ENCODE results near the gene ARHGAP22. TPM values are rescaled to one million over a fixed set of nuclear protein-coding genes. Genes with fewer than 3 reads are reported as not detected.

The ARHGAP22 gene
- total RNA-seq, 2 donors from 2014 or later, result not detected

- H3K27ac Mint-ChIP-seq, result no peak overlapping the region
- no peaks in the 10 kb centered on the region for H3K36me3 Mint-ChIP-seq
- no peaks in the 10 kb centered on the region for H3K9me3 Mint-ChIP-seq
- DNase-seq (ENCODE audit: low spot score in 2 of 2), result no peak
- no peak for ATAC-seq
Observed at GRCh38 chr10:48496105-48496830, 108.6 kb downstream of the ARHGAP22 start.

- DNase-seq (ENCODE audit: low spot score in 2 of 2) (no peak), ATAC-seq (no peak)
- H3K27ac Mint-ChIP-seq, result no peak overlapping the region
- no peaks in the 10 kb centered on the region for H3K9me3 Mint-ChIP-seq
- H3K36me3 Mint-ChIP-seq, result no peaks in the 10 kb centered on the region
Observed at GRCh38 chr10:48495282-48496045, 109.4 kb downstream of the ARHGAP22 start.

GRCh38 chr10:48494611-48495010, 110.3 kb downstream of the ARHGAP22 start:
- H3K36me3 Mint-ChIP-seq, result no peaks in the 10 kb centered on the region
- no peak for DNase-seq (ENCODE audit: low spot score in 2 of 2)
- no peak overlapping the region for H3K27ac Mint-ChIP-seq
- H3K9me3 Mint-ChIP-seq, result no peaks in the 10 kb centered on the region
- no peak for ATAC-seq

GRCh38 chr10:48494073-48494472, 110.8 kb downstream of the ARHGAP22 start:
- Mint-ChIP-seq H3K27ac (no peak overlapping the region), H3K36me3 (no peaks in the 10 kb centered on the region), H3K9me3 (no peaks in the 10 kb centered on the region)
- DNase-seq (ENCODE audit: low spot score in 2 of 2), result no peak
- ATAC-seq, result no peak

- Mint-ChIP-seq H3K9me3 (no peaks in the 10 kb centered on the region), H3K36me3 (no peaks in the 10 kb centered on the region), H3K27ac (no peak overlapping the region)
- ATAC-seq (no peak), DNase-seq (ENCODE audit: low spot score in 2 of 2) (no peak)
Observed at GRCh38 chr10:48493083-48493871, 111.6 kb downstream of the ARHGAP22 start.

- no peaks in the 10 kb centered on the region for H3K9me3 Mint-ChIP-seq
- ATAC-seq (no peak), DNase-seq (ENCODE audit: low spot score in 2 of 2) (no peak)
- no peaks in the 10 kb centered on the region for H3K36me3 Mint-ChIP-seq
- no peak overlapping the region for H3K27ac Mint-ChIP-seq
Observed at GRCh38 chr10:48492201-48492600, 112.7 kb downstream of the ARHGAP22 start.

- no peak for ATAC-seq
- DNase-seq (ENCODE audit: low spot score in 2 of 2), result no peak
- Mint-ChIP-seq H3K36me3 (no peaks in the 10 kb centered on the region), H3K9me3 (no peaks in the 10 kb centered on the region), H3K27ac (no peak overlapping the region)
Observed at GRCh38 chr10:48491392-48492139, 113.3 kb downstream of the ARHGAP22 start.

- DNase-seq (ENCODE audit: low spot score in 2 of 2), result no peak
- Mint-ChIP-seq H3K27ac (peak overlapping the region in 1 of 2 donors; percentile 17), H3K36me3 (no peaks in the 10 kb centered on the region), H3K9me3 (no peaks in the 10 kb centered on the region)
- ATAC-seq, result no peak
Observed at GRCh38 chr10:48490946-48491345, 113.9 kb downstream of the ARHGAP22 start.

- DNase-seq (ENCODE audit: low spot score in 2 of 2) (no peak), ATAC-seq (no peak)
- H3K9me3 Mint-ChIP-seq, result no peaks in the 10 kb centered on the region
- no peaks in the 10 kb centered on the region for H3K36me3 Mint-ChIP-seq
- peak overlapping the region in 1 of 2 donors; percentile 17 for H3K27ac Mint-ChIP-seq
Observed at GRCh38 chr10:48490571-48490940, 114.3 kb downstream of the ARHGAP22 start.

GRCh38 chr10:48489099-48489498, 115.8 kb downstream of the ARHGAP22 start:
- H3K9me3 Mint-ChIP-seq, result no peaks in the 10 kb centered on the region
- no peak for ATAC-seq
- no peak for DNase-seq (ENCODE audit: low spot score in 2 of 2)
- H3K27ac Mint-ChIP-seq, result no peak overlapping the region
- H3K36me3 Mint-ChIP-seq, result no peaks in the 10 kb centered on the region

- Mint-ChIP-seq H3K27ac (no peak overlapping the region), H3K36me3 (no peaks in the 10 kb centered on the region), H3K9me3 (no peaks in the 10 kb centered on the region)
- no peak for DNase-seq (ENCODE audit: low spot score in 2 of 2)
- ATAC-seq, result no peak
Observed at GRCh38 chr10:48487244-48487643, 117.6 kb downstream of the ARHGAP22 start.

GRCh38 chr10:48485711-48486110, 119.2 kb downstream of the ARHGAP22 start:
- H3K36me3 Mint-ChIP-seq, result no peaks in the 10 kb centered on the region

GRCh38 chr10:48484911-48485310, 120.0 kb downstream of the ARHGAP22 start:
- Mint-ChIP-seq H3K36me3 (no peaks in the 10 kb centered on the region), H3K9me3 (no peaks in the 10 kb centered on the region), H3K27ac (no peak overlapping the region)
- ATAC-seq, result no peak
- no peak for DNase-seq (ENCODE audit: low spot score in 2 of 2)

More at GRCh38 chr10:48485711-48486110, 119.2 kb downstream of the ARHGAP22 start:
- no peaks in the 10 kb centered on the region for H3K9me3 Mint-ChIP-seq
- no peak for DNase-seq (ENCODE audit: low spot score in 2 of 2)
- ATAC-seq, result no peak
- no peak overlapping the region for H3K27ac Mint-ChIP-seq

GRCh38 chr10:48482207-48482606, 122.7 kb downstream of the ARHGAP22 start:
- Mint-ChIP-seq H3K36me3 (no peaks in the 10 kb centered on the region), H3K9me3 (no peaks in the 10 kb centered on the region), H3K27ac (no peak overlapping the region)
- ATAC-seq (no peak), DNase-seq (ENCODE audit: low spot score in 2 of 2) (no peak)

- H3K36me3 Mint-ChIP-seq, result no peaks in the 10 kb centered on the region
- H3K9me3 Mint-ChIP-seq, result no peaks in the 10 kb centered on the region
- ATAC-seq, result no peak
- DNase-seq (ENCODE audit: low spot score in 2 of 2), result no peak
- no peak overlapping the region for H3K27ac Mint-ChIP-seq
Observed at GRCh38 chr10:48481385-48481784, 123.5 kb downstream of the ARHGAP22 start.

Data from activated naive CD4-positive, alpha-beta T cell treated with anti-CD3 and anti-CD28 coated beads, Interleukin-2, amount 50 U/mL, for 72 hours (primary cell).